GM18868 (cell line): ENCODE data around the gene ARID3A.

ENCODE experiments used
- ATAC-seq: cut with Tn5 transposase; IDR thresholded peaks from one replicate; pipeline ENCODE4 v1.9.1; 2021; ENCODE audit warnings: mild to moderate bottlenecking, moderate library complexity; ENCODE audit not compliant: unreplicated experiment

The ARID3A gene

DNA sequence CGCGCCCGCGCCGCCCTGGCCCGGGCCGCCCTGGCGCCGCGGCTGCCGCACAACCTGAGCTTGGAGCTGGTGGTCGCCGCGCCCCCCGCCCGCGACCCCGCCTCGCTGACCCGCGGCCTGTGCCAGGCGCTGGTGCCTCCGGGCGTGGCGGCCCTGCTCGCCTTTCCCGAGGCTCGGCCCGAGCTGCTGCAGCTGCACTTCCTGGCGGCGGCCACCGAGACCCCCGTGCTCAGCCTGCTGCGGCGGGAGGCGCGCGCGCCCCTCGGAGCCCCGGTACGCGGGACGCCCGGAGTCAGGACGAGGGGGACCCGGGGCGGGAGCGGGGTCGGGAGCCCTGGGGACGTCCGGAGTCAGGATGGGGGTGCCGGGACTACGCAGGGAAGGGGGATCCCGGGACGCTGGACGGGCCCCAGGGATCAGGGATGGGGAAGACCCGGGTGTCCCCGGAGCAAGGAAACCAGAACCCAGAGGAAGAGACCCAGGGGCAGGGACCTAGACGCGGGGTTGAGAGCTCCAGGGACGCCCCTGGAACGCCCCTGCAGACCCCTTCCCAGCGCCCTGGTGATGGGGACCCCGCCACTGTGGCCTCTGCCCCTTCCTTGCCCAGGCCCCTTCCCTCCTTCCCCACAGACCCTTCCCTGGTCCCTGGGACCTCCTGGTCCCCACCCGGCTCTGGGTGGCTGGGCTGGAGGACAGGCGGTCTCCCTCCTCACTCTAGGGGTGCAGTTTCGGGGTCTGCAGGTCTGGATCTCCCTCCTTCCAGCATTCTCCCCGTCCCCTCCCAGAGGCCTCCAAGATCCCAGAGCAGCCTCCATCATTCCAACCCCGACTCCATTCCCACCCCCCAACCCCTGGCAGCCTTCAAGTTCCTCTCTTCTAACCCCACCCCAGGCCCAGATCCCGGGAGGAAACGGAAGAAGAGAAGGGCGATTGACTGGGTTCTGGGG is 75.0 kb downstream of the ARID3A start:
- no peak for ATAC-seq

GRCh38 chr19:1001538-1002166 is 75.8 kb downstream of the ARID3A start:
- no peak for ATAC-seq

DNA sequence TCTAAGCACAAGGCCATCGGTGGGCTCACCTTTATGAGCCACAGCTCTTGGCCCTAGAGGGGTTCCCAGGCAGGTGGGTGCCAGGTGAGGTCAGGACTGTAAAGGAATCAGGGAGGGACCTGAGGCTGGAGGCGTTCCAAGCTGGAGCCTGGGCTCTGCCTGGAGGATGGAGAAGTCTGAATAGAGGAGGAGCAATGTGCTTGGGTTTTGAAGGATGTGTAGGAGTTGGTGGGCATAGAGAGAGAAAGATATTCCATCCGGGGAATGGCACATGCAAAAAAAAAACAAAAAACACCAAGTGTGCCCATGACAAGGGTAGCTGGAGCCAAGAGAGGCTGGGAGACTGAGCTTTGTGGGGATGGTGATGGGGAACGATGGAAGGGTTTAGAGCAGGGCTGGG is 76.8 kb downstream of the ARID3A start:
- no peak for ATAC-seq

DNA sequence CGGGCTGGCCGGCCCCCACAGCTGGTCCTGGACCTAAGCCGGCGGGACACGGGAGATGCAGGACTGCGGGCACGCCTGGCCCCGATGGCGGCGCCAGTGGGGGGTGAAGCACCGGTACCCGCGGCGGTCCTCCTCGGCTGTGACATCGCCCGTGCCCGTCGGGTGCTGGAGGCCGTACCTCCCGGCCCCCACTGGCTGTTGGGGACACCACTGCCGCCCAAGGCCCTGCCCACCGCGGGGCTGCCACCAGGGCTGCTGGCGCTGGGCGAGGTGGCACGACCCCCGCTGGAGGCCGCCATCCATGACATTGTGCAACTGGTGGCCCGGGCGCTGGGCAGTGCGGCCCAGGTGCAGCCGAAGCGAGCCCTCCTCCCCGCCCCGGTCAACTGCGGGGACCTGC is 77.4 kb downstream of the ARID3A start:
- ATAC-seq = no peak

GRCh38 chr19:1004204-1004802 is 78.5 kb downstream of the ARID3A start:
- ATAC-seq = no peak

- no peak for ATAC-seq
Observed at GRCh38 chr19:1004803-1005664, 79.2 kb downstream of the ARID3A start.

DNA sequence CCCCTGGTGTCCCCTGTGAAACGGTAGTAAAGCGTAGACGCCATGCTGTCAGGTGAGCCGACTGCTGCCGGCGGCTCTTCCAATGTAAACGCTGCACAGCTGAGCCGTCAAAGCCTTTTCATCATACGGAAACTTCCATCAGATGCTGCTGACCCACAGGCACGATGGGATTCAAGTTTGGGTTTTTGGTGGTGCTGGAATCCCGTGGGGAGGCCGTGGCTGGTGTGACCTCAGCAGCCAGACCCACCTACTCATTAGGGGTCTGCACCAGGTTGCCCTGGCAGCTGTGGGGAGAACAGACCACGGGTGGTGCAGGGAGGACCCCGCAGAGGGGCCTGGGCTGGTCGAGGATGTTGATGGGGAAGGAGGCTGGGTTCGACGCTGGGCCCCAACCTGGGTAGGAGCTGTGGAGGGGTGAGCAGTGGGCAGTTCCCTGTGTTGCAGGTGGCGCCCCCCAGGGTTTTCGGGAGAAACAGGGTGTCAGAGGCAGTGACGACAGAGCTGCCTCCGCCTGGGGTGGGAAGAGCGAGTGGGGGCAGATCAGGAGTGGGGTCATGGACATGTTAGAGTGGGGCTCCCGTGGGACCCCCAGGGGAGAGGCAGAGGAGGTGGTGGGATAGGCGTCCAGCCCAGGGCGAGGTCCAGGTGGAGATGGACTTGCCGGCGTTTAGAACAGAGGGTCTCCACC is 81.0 kb downstream of the ARID3A start:
- no peak for ATAC-seq

DNA sequence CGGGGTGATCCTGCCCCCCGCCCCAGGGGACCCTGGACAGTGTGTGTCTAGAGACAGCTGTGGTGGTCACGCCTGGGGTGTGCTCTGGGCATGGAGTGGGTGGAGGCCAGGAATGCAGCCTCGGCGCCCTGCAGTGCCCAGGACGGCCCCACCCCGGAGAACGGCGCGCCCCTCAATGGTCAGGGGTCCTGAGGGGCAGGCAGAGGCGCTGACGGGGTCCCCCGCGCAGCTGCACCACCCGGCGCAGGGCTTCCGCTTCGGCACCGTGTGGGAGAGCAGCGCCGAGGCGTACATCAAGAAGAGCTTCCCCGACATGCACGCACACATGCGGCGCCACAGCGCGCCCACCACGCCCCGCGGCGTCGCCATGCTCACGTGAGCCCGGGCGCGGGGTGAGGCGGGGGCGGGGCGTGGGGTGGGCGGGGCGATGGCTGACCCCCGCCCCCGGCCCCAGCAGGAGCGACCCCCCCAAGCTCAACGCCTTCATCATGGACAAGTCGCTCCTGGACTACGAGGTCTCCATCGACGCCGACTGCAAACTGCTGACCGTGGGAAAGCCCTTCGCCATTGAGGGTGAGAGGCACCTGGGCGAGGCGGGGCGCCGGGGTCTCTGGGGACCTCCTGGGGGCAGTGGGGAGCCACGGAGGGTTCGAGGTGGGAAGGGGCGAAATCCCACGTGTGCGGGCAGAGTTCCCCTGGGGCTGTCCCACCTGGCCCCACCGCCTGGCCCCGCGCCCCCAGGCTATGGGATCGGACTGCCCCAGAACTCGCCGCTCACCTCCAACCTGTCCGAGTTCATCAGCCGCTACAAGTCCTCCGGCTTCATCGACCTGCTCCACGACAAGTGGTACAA is 81.8 kb downstream of the ARID3A start:
- ATAC-seq = no peak

- ATAC-seq = no peak
Observed at GRCh38 chr19:1008268-1009040, 82.6 kb downstream of the ARID3A start.

- ATAC-seq = no peak
Observed at GRCh38 chr19:1009041-1009980, 83.5 kb downstream of the ARID3A start.

DNA sequence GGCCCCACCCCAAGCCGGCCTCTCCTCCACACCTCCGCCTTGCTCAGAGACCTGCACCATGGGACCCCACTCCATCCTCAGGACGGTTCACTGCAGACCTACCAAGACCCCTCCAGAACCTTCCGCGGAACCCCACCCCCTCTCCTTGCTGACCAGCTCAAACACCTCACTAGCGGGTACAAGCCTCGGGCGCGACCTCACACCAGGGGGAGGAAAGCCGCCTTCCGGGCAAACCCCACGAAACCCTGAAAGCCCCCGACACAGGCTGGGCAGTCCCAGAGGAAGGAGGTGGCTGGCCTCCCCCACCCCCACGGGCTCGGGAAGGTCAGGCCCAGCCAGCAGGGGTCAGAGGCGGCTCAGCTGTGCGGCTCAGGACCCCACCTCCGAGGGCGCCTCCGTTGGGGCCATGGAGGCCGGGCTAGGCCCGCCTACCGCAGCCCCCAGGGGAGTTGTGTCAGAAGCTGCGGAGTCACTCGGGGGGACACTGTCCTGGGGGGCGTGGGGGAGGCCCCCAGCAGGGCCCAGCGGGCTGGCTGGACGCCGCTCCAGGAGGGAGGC is 84.2 kb downstream of the ARID3A start:
- ATAC-seq = no peak

DNA sequence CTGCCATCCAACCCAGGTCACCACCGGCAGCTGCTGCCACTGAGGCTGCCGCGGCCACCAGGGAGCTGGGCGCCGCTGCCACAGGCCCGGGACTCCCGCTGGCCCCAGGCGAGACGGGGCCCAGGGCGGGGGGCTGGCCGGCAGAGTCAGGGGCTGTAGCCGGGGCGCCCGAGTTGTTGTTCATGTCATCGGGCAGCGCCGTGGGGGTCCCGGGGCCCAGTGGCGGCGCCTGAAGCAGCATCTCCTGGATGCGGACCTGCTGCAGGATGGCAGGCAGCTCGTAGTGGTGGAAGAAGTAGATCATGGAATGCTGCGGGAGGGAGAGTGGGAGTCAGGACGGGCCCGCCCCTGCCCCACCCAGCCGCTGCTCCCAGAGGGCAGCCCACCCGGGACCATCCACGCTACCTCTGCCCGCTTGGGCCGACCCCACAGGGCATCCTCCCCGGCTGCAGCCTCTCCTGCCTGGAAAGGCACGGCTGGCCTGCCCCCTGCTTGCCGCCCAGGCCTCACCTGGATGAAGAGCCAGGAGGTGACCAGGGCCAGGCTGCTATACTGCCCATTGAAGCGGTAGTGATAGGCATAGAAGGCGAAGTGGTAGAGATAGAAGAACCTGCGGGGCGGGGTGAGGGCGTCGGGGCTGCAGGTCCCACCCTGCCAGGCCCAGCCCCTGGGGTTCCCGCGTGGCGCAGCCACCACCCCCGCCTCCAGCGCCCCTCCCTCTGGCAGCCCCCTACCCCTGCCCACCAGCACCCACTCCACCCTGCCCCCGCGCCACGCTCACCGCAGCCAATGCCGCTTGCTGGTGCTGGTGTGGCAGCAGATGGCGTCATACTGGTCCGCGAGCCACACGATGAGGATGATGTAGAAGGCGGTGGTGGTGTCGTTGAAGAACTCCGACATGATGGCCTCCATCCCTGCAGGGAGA is 85.0 kb downstream of the ARID3A start:
- ATAC-seq = no peak

DNA sequence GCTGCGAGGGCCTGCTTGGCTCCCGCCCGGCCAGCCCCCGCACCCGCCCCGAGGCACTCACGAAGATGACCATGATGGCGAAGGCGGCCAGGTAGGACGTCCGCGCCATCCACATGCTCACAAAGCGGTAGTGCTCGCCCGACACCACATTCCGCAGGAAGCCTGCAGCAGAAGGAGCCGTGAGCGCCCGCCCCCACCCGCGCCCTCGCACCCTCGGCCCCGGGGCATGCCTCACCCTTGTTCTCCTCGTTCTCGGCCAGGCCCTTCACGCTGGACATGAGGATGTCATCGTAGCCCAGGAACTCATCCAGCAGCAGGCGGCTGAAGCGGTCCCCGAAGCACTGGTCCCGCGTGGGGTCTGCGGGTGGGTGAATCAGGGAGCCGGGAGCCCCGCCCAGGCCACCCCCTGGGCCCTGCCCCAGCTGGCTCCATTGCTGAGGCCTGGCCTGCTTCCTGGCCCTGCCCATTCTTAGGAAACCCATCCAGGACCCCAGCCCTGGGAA is 86.0 kb downstream of the ARID3A start:
- no peak for ATAC-seq

DNA sequence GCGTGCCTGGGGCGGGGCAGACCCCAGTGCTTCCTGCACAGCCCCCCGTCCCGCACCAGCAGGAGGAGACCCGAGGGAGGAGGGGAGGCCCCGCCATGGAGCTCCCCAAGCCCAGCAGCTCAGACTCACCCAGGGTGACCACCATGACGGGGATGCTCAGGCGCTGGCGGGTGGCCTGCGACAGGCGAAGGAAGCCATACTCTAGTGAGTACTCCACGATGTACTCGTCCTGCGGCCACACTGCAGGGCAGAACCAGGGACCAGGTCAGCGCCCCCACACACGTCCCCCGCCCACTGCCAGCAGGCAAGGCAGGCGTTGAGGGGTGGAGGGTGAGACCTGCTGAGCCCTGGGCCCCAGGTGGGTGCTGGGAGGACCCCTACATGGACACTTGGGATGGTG is 86.5 kb downstream of the ARID3A start:
- ATAC-seq = no peak

GRCh38 chr19:1013218-1013617 is 87.4 kb downstream of the ARID3A start:
- ATAC-seq = no peak
